Peyer's patch (tissue), 4 donors: ENCODE data around the gene SH3PXD2B.

Source experiments
- CTCF ChIP-seq, 6 experiments: fragments of 450-650 bp in 4 of 6; fragments of 200-600 bp in 2 of 6; sonication (generic) in 1 of 6; IDR thresholded peaks; one replicate each; pipeline ENCODE4 v1.5.1; 2017 to 2019; ENCODE audit warnings: antibody characterized with exemption in 6 of 6, mild to moderate bottlenecking in 3 of 6, moderate library complexity in 1 of 6
- POLR2A ChIP-seq, 2 donors: fragments of 450-650 bp; IDR thresholded peaks; one replicate each; pipeline ENCODE4 v1.5.1; 2017; ENCODE audit warnings: antibody characterized with exemption in 2 of 2, mild to moderate bottlenecking in 2 of 2, moderate library complexity in 2 of 2

- TF ChIP-seq CTCF (IDR thresholded peaks at IDR 0.05) (no peak), POLR2A (IDR thresholded peaks at IDR 0.05) (no peak)
Observed at GRCh38 chr5:172478256-172478655, 23.9 kb upstream of the SH3PXD2B start.
